GM12878 (cell line): ENCODE data around the gene GRK1. TPM values are rescaled to one million over a fixed set of nuclear protein-coding genes. Genes with fewer than 3 reads are reported as not detected.

ENCODE experiments used
- ATAC-seq: fragments of 200-7000 bp; cut with Tn5 transposase; 3 replicates; pipeline ENCODE4 v1.9.1; 2020; ENCODE audit warnings: mild to moderate bottlenecking, moderate library complexity
- BruUV-seq: library from RNA; stranded (reverse); fragments of 400-500 nt; replicated peaks from 2 replicates; lab custom pipeline; 2021; lab: Mats Ljungman, UMichigan
- CTCF ChIA-PET: fragments of 300-600 bp; sonication (Branson Sonifier 250); formaldehyde crosslinking; extraction: SDS; loops from one replicate; lab custom pipeline; 2021; ENCODE audit warnings: inconsistent platforms; lab: Yijun Ruan, JAX
- POLR2A ChIA-PET: fragments of 350-600 bp; formaldehyde crosslinking; extraction: SDS; loops from one replicate; lab custom pipeline; 2021; ENCODE audit warnings: inconsistent platforms; lab: Charles Lee
- RAD21 ChIA-PET: fragments of 300-600 bp; sonication (Branson Sonifier 250); formaldehyde crosslinking; loops from one replicate; lab custom pipeline; 2023; ENCODE audit warnings: antibody characterized with exemption; ENCODE audit not compliant: unreplicated experiment; lab: Charles Lee
- SMC1A ChIA-PET: fragments of 300-600 bp; sonication (Branson Sonifier 250); formaldehyde crosslinking; loops from one replicate; lab custom pipeline; 2023; ENCODE audit not compliant: unreplicated experiment, uncharacterized antibody; lab: Charles Lee
- DNase-seq: peaks from one replicate; pipeline ENCODE4 v3.0.0-alpha.2; 2011; ENCODE audit warnings: low read depth, low spot score
- FAIRE-seq: peaks from 3 replicates; lab custom pipeline; 2011; peaks lifted over from hg19 to GRCh38; lab: Jason Lieb, UNC
- H2AFZ ChIP-seq: 2 replicates; pipeline ENCODE4 v1.6.0; 2011; ENCODE audit warnings: low read depth, low read length, control low read depth; ENCODE audit not compliant: control insufficient read depth
- H3K27ac ChIP-seq: 2 replicates; pipeline ENCODE4 v1.5.1; 2011; ENCODE audit warnings: control low read depth; ENCODE audit not compliant: control insufficient read depth, insufficient read depth
- H3K27me3 ChIP-seq, 2 experiments: replicated peaks in 1 of 2; 2 replicates each; pipeline versions ENCODE4 v1.6.0 to v1.6.1; 2011; ENCODE audit warnings: low read length in 1 of 2; ENCODE audit not compliant: control insufficient read depth in 2 of 2, insufficient read depth in 2 of 2
- H3K36me3 ChIP-seq, 2 experiments: 2 replicates each; pipeline ENCODE4 v1.5.1; 2011; ENCODE audit warnings: low read length in 1 of 2; ENCODE audit not compliant: control insufficient read depth in 2 of 2, insufficient read depth in 2 of 2
- H3K4me1 ChIP-seq: 2 replicates; pipeline ENCODE4 v1.6.1; 2011; ENCODE audit warnings: mild to moderate bottlenecking, low read length, moderate library complexity, mixed read lengths; ENCODE audit not compliant: control insufficient read depth, insufficient read depth
- H3K4me2 ChIP-seq: 2 replicates; pipeline ENCODE4 v1.6.0; 2011; ENCODE audit warnings: control low read depth; ENCODE audit not compliant: control insufficient read depth, insufficient read depth
- H3K4me3 ChIP-seq: fragments of 200-600 bp; sonication (generic); 2 replicates; pipeline ENCODE4 v1.5.1; 2016
- H3K79me2 ChIP-seq: 2 replicates; pipeline ENCODE4 v1.6.0; 2011; ENCODE audit warnings: low read length; ENCODE audit not compliant: control insufficient read depth, insufficient read depth
- H3K9ac ChIP-seq: 2 replicates; pipeline ENCODE4 v1.8.0; 2011; ENCODE audit warnings: low read length, control low read depth, mixed read lengths; ENCODE audit not compliant: control insufficient read depth, insufficient read depth
- H3K9me3 ChIP-seq: replicated peaks from 3 replicates; pipeline ENCODE4 v1.5.1; 2011; ENCODE audit warnings: mild to moderate bottlenecking, low read length; ENCODE audit not compliant: control insufficient read depth, insufficient read depth
- H4K20me1 ChIP-seq: 2 replicates; pipeline ENCODE4 v1.6.0; 2011; ENCODE audit not compliant: control insufficient read depth, insufficient read depth
- BCL3 ChIP-seq: IDR thresholded peaks from 2 replicates; pipeline ENCODE4 v1.6.1; 2011; ENCODE audit warnings: borderline replicate concordance, low read depth, mild to moderate bottlenecking, moderate library complexity, low read length; ENCODE audit not compliant: insufficient read depth, poor library complexity, severe bottlenecking
- CBFB ChIP-seq: IDR thresholded peaks from 2 replicates; pipeline ENCODE4 v1.6.1; 2016; ENCODE audit warnings: antibody characterized with exemption, low read depth
- CBX3 ChIP-seq: fragments of 200-600 bp; sonication (generic); IDR thresholded peaks from 2 replicates; pipeline ENCODE4 v1.6.1; 2016; ENCODE audit warnings: low read depth, borderline replicate concordance
- MTA3 ChIP-seq: IDR thresholded peaks from 2 replicates; pipeline ENCODE4 v1.6.1; 2012; ENCODE audit warnings: low read length, inconsistent platforms, borderline replicate concordance
- RAD21 ChIP-seq: IDR thresholded peaks from 2 replicates; pipeline ENCODE4 v1.6.1; 2011; ENCODE audit warnings: mild to moderate bottlenecking, low read depth, low read length, moderate library complexity; ENCODE audit not compliant: insufficient read depth
- SREBF1 ChIP-seq: IDR thresholded peaks from 2 replicates; pipeline ENCODE4 v1.6.1; 2012; ENCODE audit warnings: mild to moderate bottlenecking, low read length
- ZNF217 ChIP-seq: fragments of 450-650 bp; IDR thresholded peaks from 2 replicates; pipeline ENCODE4 v1.6.1; 2017; ENCODE audit warnings: antibody characterized with exemption, mild to moderate bottlenecking
- WGBS: methylation state at CpG from one replicate; pipeline ENCODE4 v1.1.6; 2016; ENCODE audit warnings: low lambda C conversion rate; ENCODE audit not compliant: insufficient replicate concordance, insufficient coverage; ENCODE audit errors: missing lambda C conversion rate; 5-methylcytosine and 5-hydroxymethylcytosine counted together
- in situ Hi-C: fragments of 300-500 bp; cut with MboI; formaldehyde crosslinking; loops from 9 replicates; pipeline ENCODE4 v1.14.3; 2018; ENCODE audit warnings: mixed read lengths
- intact Hi-C: fragments of 100-400 bp; cut with micrococcal nuclease; formaldehyde crosslinking; loops from one replicate; pipeline ENCODE4 v1.14.2; 2022; ENCODE audit not compliant: unreplicated experiment
- polyA plus RNA-seq, 11 experiments: library from polyadenylated mRNA; depleted of rRNA in 4 of 11; unstranded in 6 of 11; stranded (reverse) in 5 of 11; fragments of >200 nt; fragmentation: Nextera tagmentation in 4 of 11; fragmentation: Illumina TruSeq in 1 of 11; extraction: Ambion mirVana in 4 of 11; extraction: Trizol in 1 of 11; gene quantifications; 1 replicate in 1 of 11; 2 replicates in 10 of 11; pipeline versions ENCODE4 v1.2.1 to v1.2.3, GENCODE V29; 2011 to 2016; ENCODE audit warnings: inconsistent platforms in 2 of 11, missing spikeins in 2 of 11, low read depth in 1 of 11
- total RNA-seq, 4 experiments: library from RNA; depleted of rRNA in 3 of 4; stranded (reverse); fragments of >200 nt in 3 of 4; fragmentation: Illumina TruSeq in 1 of 4; extraction: Trizol in 1 of 4; gene quantifications; 2 replicates each; pipeline versions ENCODE4 v1.2.1 to v1.2.3, GENCODE V29; 2013 to 2021

Gene GRK1
- total and polyA plus RNA-seq, 10 of the 15 experiments (the other 5 are each of a cell fraction or from before 2014, with no cell fraction given) = under 0.01 to 0.04 TPM; not detected in 8

- Histone ChIP-seq H2AFZ (no peak overlapping the region), H3K9ac (no peak overlapping the region), H3K36me3 (no peaks in the 10 kb centered on the region), H3K79me2 (no peaks in the 10 kb centered on the region), H3K4me3 (no peak overlapping the region), H3K9me3 (no peaks in the 10 kb centered on the region), H3K4me1 (no peaks in the 10 kb centered on the region), H3K27me3 (peaks cover 0 to 3% of the 10 kb centered on the region in 2 experiments; a peak in 2 of 4 replicates), H3K27ac (no peak overlapping the region), H3K4me2 (no peak overlapping the region), H4K20me1 (no peaks in the 10 kb centered on the region)
- ChIA-PET RAD21 (no interaction called here), CTCF (no interaction called here), SMC1A (no interaction called here), POLR2A (no interaction called here)
- FAIRE-seq (no peak), ATAC-seq (no peak), DNase-seq (no peak)
- BruUV-seq = no TSS peak
- TF ChIP-seq CBX3 = no peak
- no peak for TF ChIP-seq ZNF217
- TF ChIP-seq SREBF1 = no peak
- no peak for TF ChIP-seq MTA3
- no peak for TF ChIP-seq RAD21
- TF ChIP-seq CBFB = no peak
- no peak for TF ChIP-seq BCL3
- in situ Hi-C loops (no loop called here), intact Hi-C loops (no loop called here)
- WGBS = 31% methylated on average over 28 of the region's 30 CpGs
Observed at GRCh38 chr13:113766035-113766800, 99.2 kb downstream of the GRK1 start.
